ENCODE measurements around the gene GRIP1.
A peak's percentile ranks its signal among the peaks of the same experiment; 100 is the strongest.

The GRIP1 gene

DNA sequence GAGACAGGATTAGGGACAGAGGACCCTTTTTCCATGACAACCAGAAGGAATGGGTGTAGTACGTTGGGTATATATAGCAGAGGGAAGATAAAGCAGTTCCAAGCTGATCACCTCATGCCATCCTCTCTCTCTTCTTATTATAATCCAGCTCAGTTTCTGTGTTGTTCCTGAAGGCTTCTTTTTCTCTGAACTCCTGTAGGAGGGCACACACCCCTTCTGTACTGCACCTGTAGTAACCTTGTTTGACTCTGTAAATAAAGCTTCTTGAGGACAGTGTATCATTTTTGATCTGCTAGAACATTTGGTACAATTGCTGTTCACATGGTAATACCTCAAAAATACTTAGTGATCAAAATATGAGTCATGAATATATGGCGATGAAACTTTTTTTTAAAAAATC is 343.1 kb downstream of the GRIP1 start:
- no peak overlapping the region for H3K4me3 ChIP-seq (ENCODE audit: low read depth, low read length)
- TF ChIP-seq, protein P1, sequence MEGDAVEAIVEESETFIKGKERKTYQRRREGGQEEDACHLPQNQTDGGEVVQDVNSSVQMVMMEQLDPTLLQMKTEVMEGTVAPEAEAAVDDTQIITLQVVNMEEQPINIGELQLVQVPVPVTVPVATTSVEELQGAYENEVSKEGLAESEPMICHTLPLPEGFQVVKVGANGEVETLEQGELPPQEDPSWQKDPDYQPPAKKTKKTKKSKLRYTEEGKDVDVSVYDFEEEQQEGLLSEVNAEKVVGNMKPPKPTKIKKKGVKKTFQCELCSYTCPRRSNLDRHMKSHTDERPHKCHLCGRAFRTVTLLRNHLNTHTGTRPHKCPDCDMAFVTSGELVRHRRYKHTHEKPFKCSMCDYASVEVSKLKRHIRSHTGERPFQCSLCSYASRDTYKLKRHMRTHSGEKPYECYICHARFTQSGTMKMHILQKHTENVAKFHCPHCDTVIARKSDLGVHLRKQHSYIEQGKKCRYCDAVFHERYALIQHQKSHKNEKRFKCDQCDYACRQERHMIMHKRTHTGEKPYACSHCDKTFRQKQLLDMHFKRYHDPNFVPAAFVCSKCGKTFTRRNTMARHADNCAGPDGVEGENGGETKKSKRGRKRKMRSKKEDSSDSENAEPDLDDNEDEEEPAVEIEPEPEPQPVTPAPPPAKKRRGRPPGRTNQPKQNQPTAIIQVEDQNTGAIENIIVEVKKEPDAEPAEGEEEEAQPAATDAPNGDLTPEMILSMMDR (conservative IDR thresholded peaks at IDR 0.05; ENCODE audit: low read depth, low read length) = no peak
- no peak for DNase-seq (ENCODE audit: low read depth)

DNA sequence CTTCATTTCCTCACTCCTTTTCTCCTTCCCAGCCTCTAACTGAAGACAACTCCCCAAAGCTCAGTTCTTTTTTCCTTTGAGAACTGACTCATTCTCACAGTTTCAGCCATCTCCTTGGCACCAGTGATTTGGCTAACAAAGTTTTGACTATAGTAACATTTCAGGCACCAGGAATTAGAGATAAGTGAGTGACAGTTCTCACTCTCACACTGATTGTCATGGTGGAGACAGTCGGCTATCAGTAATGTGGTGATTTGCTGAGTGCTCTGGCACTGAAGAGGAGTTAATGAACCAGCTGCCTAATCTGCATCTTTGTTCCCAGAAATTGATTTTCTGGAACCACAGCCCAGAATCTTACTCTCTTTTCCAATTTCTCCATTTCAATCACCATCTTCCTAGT is 347.1 kb downstream of the GRIP1 start:
- DNase-seq (ENCODE audit: low read depth) = no peak
- TF ChIP-seq, protein P1 (conservative IDR thresholded peaks at IDR 0.05; ENCODE audit: low read depth, low read length) = no peak
- no peak overlapping the region for H3K4me3 ChIP-seq (ENCODE audit: low read depth, low read length)

DNA sequence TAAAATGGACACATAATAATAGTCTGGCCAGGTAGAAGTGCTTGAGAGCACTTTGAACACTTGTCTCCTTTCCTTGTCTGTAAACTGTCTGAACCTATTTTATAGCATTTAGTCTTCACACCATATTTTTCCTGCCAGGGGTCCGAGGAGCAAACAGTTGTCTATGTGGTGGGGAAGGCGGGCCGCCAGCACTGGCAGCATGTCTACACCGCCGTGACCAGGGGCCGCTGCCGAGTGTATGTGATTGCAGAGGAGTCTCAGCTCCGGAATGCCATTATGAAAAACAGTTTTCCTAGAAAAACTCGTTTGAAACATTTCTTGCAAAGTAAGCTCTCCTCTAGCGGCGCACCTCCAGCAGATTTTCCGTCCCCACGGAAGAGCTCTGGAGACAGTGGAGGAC is 347.9 kb downstream of the GRIP1 start:
- TF ChIP-seq, protein P1 (conservative IDR thresholded peaks at IDR 0.05; ENCODE audit: low read depth, low read length) = no peak
- no peak for DNase-seq (ENCODE audit: low read depth)
- H3K4me3 ChIP-seq (ENCODE audit: low read depth, low read length) = no peak overlapping the region

DNA sequence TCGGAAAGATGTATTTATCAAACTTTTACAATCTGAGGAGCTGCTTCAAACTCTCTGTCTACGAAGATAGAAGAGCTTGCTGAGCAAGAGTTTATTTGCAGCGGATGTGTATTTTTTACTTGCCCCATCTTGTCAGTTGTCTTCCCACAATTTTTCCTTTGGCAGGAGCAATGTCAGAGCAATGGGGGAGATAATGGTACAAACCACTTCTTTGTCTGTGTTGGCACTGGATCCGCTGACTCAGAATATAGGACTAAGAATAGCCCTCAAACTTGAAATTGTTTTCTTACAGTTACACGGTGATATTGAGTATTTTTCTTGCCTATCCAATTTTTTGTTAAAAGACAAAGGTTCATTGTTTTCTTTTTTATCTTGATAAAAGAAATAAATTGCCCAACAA is 348.9 kb downstream of the GRIP1 start:
- TF ChIP-seq, protein P1 (conservative IDR thresholded peaks at IDR 0.05; ENCODE audit: low read depth, low read length) = no peak
- DNase-seq (ENCODE audit: low read depth) = peak; percentile 6
- no peak overlapping the region for H3K4me3 ChIP-seq (ENCODE audit: low read depth, low read length)

DNA sequence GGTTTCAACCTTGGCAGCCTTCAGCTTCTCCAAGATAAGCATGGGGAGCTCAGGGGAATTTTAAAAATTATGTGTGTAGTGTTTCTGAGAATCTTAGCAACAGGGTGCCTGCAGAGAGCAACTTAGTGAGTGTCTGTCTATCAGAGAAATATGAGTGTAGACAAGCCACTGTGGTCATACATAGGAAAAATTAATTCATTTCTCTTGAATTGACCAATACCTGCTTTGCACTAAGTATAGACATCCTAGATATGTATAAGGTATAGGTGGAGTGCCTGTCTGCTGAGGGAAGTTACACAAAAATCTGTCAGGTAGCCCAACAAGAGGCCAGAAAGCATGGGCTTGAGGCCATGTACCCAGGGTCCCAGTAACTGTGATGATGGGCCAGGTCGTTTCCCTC is 355.9 kb downstream of the GRIP1 start:
- DNase-seq (ENCODE audit: low read depth) = no peak
- TF ChIP-seq, protein P1 (conservative IDR thresholded peaks at IDR 0.05; ENCODE audit: low read depth, low read length) = no peak
- no peak overlapping the region for H3K4me3 ChIP-seq (ENCODE audit: low read depth, low read length)

DNA sequence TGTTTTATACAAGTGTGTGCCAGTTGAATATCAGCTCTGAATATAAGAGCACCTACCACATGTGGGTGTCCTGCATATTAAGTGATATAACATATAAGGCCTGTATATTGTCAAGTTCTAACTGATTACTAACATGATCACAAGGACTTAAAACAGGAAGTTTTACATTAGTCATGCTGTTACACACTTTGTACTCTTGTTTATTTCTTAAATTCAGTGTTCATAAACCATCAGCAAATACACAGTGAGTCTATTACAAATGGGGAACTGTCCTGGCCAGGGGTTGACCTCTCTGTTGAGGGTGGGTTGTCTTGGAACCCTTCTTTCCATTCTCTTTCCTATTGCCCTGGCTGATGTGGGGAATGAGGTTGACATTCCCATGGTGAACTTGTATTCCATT is 357.4 kb downstream of the GRIP1 start:
- peak; percentile 7 for DNase-seq (ENCODE audit: low read depth)
- no peak overlapping the region for H3K4me3 ChIP-seq (ENCODE audit: low read depth, low read length)
- TF ChIP-seq, protein P1 (conservative IDR thresholded peaks at IDR 0.05; ENCODE audit: low read depth, low read length) = no peak

DNA sequence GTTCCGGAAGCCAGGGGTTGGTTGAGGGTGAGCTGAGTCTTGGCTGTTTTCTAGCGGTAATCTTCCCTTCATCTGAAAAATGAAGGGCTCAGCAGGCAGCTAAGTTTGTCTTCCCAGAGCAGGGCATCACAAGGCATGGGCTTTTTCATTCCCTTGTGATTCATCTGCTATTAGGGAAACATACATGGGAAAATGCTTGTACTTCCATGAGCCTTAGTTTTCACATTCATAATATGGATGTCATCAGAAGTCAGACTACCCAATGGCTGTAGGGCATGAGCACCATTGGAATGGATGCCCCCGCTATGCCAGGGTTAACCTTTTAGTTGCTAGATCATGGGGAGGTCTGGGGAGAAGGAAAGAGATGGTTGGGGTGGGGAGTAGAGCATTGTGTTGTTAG is 357.9 kb downstream of the GRIP1 start:
- TF ChIP-seq, protein P1 (conservative IDR thresholded peaks at IDR 0.05; ENCODE audit: low read depth, low read length) = no peak
- H3K4me3 ChIP-seq (ENCODE audit: low read depth, low read length) = no peak overlapping the region
- DNase-seq (ENCODE audit: low read depth) = peak; percentile 4
